Measurements from ENCODE around the gene MRPL2.

DNA sequence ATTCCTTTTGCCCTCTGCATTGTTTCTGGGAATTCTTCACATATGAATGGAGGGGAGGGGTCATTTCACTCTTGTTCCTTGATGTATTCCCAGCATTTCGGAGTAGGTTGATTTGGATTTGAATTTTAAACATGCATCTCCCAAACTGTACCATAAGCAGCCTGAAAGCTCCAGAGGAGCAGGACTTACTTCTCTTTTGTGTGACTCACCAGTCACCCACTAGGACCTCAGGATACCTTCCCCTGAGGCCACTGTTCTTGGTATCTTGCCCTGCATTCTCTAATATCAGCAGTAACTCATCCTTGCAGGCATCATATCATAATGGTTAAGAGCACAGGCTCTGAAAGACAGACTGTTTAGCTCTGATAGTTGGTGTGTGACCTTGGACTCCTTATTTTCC lies 703 bp downstream of the MRPL2 start:
- TF ChIP-seq, protein P1, sequence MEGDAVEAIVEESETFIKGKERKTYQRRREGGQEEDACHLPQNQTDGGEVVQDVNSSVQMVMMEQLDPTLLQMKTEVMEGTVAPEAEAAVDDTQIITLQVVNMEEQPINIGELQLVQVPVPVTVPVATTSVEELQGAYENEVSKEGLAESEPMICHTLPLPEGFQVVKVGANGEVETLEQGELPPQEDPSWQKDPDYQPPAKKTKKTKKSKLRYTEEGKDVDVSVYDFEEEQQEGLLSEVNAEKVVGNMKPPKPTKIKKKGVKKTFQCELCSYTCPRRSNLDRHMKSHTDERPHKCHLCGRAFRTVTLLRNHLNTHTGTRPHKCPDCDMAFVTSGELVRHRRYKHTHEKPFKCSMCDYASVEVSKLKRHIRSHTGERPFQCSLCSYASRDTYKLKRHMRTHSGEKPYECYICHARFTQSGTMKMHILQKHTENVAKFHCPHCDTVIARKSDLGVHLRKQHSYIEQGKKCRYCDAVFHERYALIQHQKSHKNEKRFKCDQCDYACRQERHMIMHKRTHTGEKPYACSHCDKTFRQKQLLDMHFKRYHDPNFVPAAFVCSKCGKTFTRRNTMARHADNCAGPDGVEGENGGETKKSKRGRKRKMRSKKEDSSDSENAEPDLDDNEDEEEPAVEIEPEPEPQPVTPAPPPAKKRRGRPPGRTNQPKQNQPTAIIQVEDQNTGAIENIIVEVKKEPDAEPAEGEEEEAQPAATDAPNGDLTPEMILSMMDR (IDR thresholded peaks at IDR 0.05): no peak
- TF ChIP-seq POLR2A (IDR thresholded peaks at IDR 0.05): no peak
